COLO829 (cell line): ENCODE measurements around the gene GSS.

ENCODE experiments used
- DNase-seq: peaks from one replicate; pipeline ENCODE4 v3.0.0; 2012; ENCODE audit warnings: low spot score

Gene GSS

GRCh38 chr20:34993941-34994508, 38.4 kb upstream of the GSS start:
- DNase-seq: no peak

- no peak for DNase-seq
These were observed 37.3 kb upstream of the GSS start for GRCh38 chr20:34992751-34993417.

GRCh38 chr20:34990661-34991214, 35.1 kb upstream of the GSS start:
- DNase-seq: no peak

GRCh38 chr20:34990231-34990630, 34.6 kb upstream of the GSS start:
- DNase-seq: no peak

- no peak for DNase-seq
These were observed 34.1 kb upstream of the GSS start for GRCh38 chr20:34989670-34990069.

GRCh38 chr20:34989118-34989517, 33.5 kb upstream of the GSS start:
- DNase-seq: no peak

GRCh38 chr20:34988191-34988540, 32.6 kb upstream of the GSS start:
- no peak for DNase-seq

- no peak for DNase-seq
These were observed 31.9 kb upstream of the GSS start for GRCh38 chr20:34987288-34988190.

GRCh38 chr20:34986311-34987287, 31.0 kb upstream of the GSS start:
- no peak for DNase-seq

- no peak for DNase-seq
These were observed 30.1 kb upstream of the GSS start for GRCh38 chr20:34985461-34986310.

GRCh38 chr20:34984756-34985261, 29.2 kb upstream of the GSS start:
- DNase-seq: no peak

- DNase-seq: no peak
These were observed 28.6 kb upstream of the GSS start for GRCh38 chr20:34983995-34984735.

- no peak for DNase-seq
These were observed 27.6 kb upstream of the GSS start for GRCh38 chr20:34983089-34983820.

GRCh38 chr20:34982270-34983088, 26.9 kb upstream of the GSS start:
- DNase-seq: no peak

- DNase-seq: no peak
These were observed 25.1 kb upstream of the GSS start for GRCh38 chr20:34980543-34981233.

GRCh38 chr20:34979366-34980153, 24.0 kb upstream of the GSS start:
- DNase-seq: no peak
